Right ventricle myocardium inferior (tissue), 1 donor: ENCODE results near the gene PCDHGA9. TPM values are rescaled to one million over a fixed set of nuclear protein-coding genes. Genes with fewer than 3 reads are reported as not detected.
"Not testable (repeated sequence)": the region's sequence is repeated elsewhere in the genome, so short reads cannot be mapped to it uniquely, and the experiment has no call there.

Experiments used
- ATAC-seq: fragments of 200-7000 bp; cut with Tn5 transposase; one replicate; pipeline ENCODE4 v1.9.1; 2020; ENCODE audit warnings: mild to moderate bottlenecking, moderate library complexity
- DNase-seq: peaks from one replicate; pipeline ENCODE4 v3.0.0; 2021; ENCODE audit errors: missing footprints
- intact Hi-C: fragments of 100-400 bp; cut with DNase I; formaldehyde crosslinking; loops from one replicate; pipeline ENCODE4 v1.11.0; 2022
- total RNA-seq: library from RNA; stranded (reverse); fragmentation: NEBNext Ultra II Directional; extraction: Animal tissue kit (Norgen Biotek cat#: 25700); gene quantifications from one replicate; pipeline ENCODE4 v1.2.1, GENCODE V29; 2021
- donor health status: DM: no; HTN: yes; CAD: no; lungs with severe emphysema.

The PCDHGA9 gene
- total RNA-seq, 1 donor from 2014 or later: 4.2 TPM

GRCh38 chr5:141431286-141431685 lies 28.7 kb downstream of the PCDHGA9 start:
- intact Hi-C loops: loop anchor here (2.0 to 5.0 kb wide), 2 partner anchors 46 to 94 kb away; partner anchors contain the start of gene PCDHGC3
- DNase-seq (no peak), ATAC-seq (no peak)

GRCh38 chr5:141432308-141432707 lies 29.7 kb downstream of the PCDHGA9 start:
- DNase-seq, ATAC-seq: not testable (repeated sequence)
- intact Hi-C loops: loop anchor here (5.0 kb wide), 1 partner anchor 45 kb away; the partner anchor contains the start of gene PCDHGC3

- DNase-seq, ATAC-seq: not testable (repeated sequence)
- intact Hi-C loops: loop anchor here (5.0 kb wide), 1 partner anchor 45 kb away; the partner anchor contains the start of gene PCDHGC3
These were observed 30.1 kb downstream of the PCDHGA9 start for GRCh38 chr5:141432726-141433125.

- ATAC-seq (no peak), DNase-seq (no peak)
- intact Hi-C loops: loop anchor here (5.0 kb wide), 1 partner anchor 43 kb away; the partner anchor contains the start of gene PCDHGC3
These were observed 31.4 kb downstream of the PCDHGA9 start for GRCh38 chr5:141434006-141434405.

- intact Hi-C loops: no loop called here
- ATAC-seq (no peak), DNase-seq (no peak)
These were observed 34.6 kb downstream of the PCDHGA9 start for GRCh38 chr5:141437221-141437620.

- ATAC-seq (no peak), DNase-seq (no peak)
- intact Hi-C loops: no loop called here
These were observed 37.0 kb downstream of the PCDHGA9 start for GRCh38 chr5:141439411-141440141.

GRCh38 chr5:141440341-141440740 lies 37.8 kb downstream of the PCDHGA9 start:
- DNase-seq (no peak), ATAC-seq (no peak)
- intact Hi-C loops: no loop called here

- peak; percentile 81 for ATAC-seq
- intact Hi-C loops: no loop called here
- DNase-seq: no peak
These were observed 39.1 kb downstream of the PCDHGA9 start for GRCh38 chr5:141441571-141442170.

Other genes starting within 250 kb of the PCDHGA9 start
- gene PCDHB7, start 230.1 kb upstream of the PCDHGA9 start, total RNA-seq: 0.87 TPM
- gene PCDHB8, start 225.0 kb upstream of the PCDHGA9 start, total RNA-seq: 2.2 TPM
- gene PCDHB16, start 220.4 kb upstream of the PCDHGA9 start, total RNA-seq: 2.5 TPM
- 1.3 TPM for gene PCDHB9, start 215.6 kb upstream of the PCDHGA9 start, total RNA-seq
- gene PCDHB10, start 210.4 kb upstream of the PCDHGA9 start, total RNA-seq: 0.84 TPM
- gene PCDHB11, start 203.2 kb upstream of the PCDHGA9 start, total RNA-seq: 0.81 TPM
- gene PCDHB12, start 194.1 kb upstream of the PCDHGA9 start, total RNA-seq: 1.3 TPM
- 2.6 TPM for gene PCDHB13, start 188.9 kb upstream of the PCDHGA9 start, total RNA-seq
- gene PCDHB14, start 179.4 kb upstream of the PCDHGA9 start, total RNA-seq: 4.1 TPM
- 5.8 TPM for gene PCDHB15, start 157.4 kb upstream of the PCDHGA9 start, total RNA-seq
- not detected for gene SLC25A2, start 98.7 kb upstream of the PCDHGA9 start, total RNA-seq
- gene TAF7, start 82.0 kb upstream of the PCDHGA9 start, total RNA-seq: 101 TPM
- 3.2 TPM for gene PCDHGA1, start 72.3 kb upstream of the PCDHGA9 start, total RNA-seq
- gene PCDHGA2, start 64.0 kb upstream of the PCDHGA9 start, total RNA-seq: 6.2 TPM
- gene PCDHGA3, start 58.9 kb upstream of the PCDHGA9 start, total RNA-seq: 9.8 TPM
- gene PCDHGB1, start 52.7 kb upstream of the PCDHGA9 start, total RNA-seq: 6.7 TPM
- gene PCDHGA4, start 47.8 kb upstream of the PCDHGA9 start, total RNA-seq: 7.8 TPM
- 8.3 TPM for gene PCDHGB2, start 42.8 kb upstream of the PCDHGA9 start, total RNA-seq
- 5.7 TPM for gene PCDHGA5, start 38.6 kb upstream of the PCDHGA9 start, total RNA-seq
- 7.3 TPM for gene PCDHGB3, start 32.5 kb upstream of the PCDHGA9 start, total RNA-seq
- gene PCDHGA6, start 28.9 kb upstream of the PCDHGA9 start, total RNA-seq: 6.0 TPM
- gene PCDHGA7, start 20.0 kb upstream of the PCDHGA9 start, total RNA-seq: 7.2 TPM
- 4.6 TPM for gene PCDHGB4, start 15.1 kb upstream of the PCDHGA9 start, total RNA-seq
- 9.7 TPM for gene PCDHGA8, start 10.1 kb upstream of the PCDHGA9 start, total RNA-seq
- 6.1 TPM for gene PCDHGB5, start 4.8 kb upstream of the PCDHGA9 start, total RNA-seq
- 5.9 TPM for gene PCDHGB6, start 5.2 kb downstream of the PCDHGA9 start, total RNA-seq
- gene PCDHGA10, start 10.2 kb downstream of the PCDHGA9 start, total RNA-seq: 4.1 TPM
- gene PCDHGB7, start 14.9 kb downstream of the PCDHGA9 start, total RNA-seq: 8.6 TPM
- 4.5 TPM for gene PCDHGA11, start 18.3 kb downstream of the PCDHGA9 start, total RNA-seq
- 6.5 TPM for gene PCDHGA12, start 27.7 kb downstream of the PCDHGA9 start, total RNA-seq
- gene PCDHGC3, start 73.2 kb downstream of the PCDHGA9 start, total RNA-seq: 22.5 TPM
- gene PCDHGC4, start 82.3 kb downstream of the PCDHGA9 start, total RNA-seq: 2.4 TPM
- 2.4 TPM for gene PCDHGC5, start 86.3 kb downstream of the PCDHGA9 start, total RNA-seq
- gene DIAPH1, start 216.2 kb downstream of the PCDHGA9 start, total RNA-seq: 36.1 TPM
- gene HDAC3, start 234.1 kb downstream of the PCDHGA9 start, total RNA-seq: 29.9 TPM
- gene RELL2, start 234.2 kb downstream of the PCDHGA9 start, total RNA-seq: 0.78 TPM
- gene FCHSD1, start 248.6 kb downstream of the PCDHGA9 start, total RNA-seq: 4.5 TPM